ENCODE results near the gene CALR. TPM values are rescaled to one million over a fixed set of nuclear protein-coding genes. Genes with fewer than 3 reads are reported as not detected.
"Not testable (repeated sequence)": the region's sequence is repeated elsewhere in the genome, so short reads cannot be mapped to it uniquely, and the experiment has no call there.

Gene CALR
- total and polyA plus RNA-seq, 7 donors = 124 to 273 (median 170) TPM

GRCh38 chr19:12970070-12970820 lies 31.8 kb downstream of the CALR start:
- 85 to 91% (median 89%) methylated on average over 7 of the region's 7 CpGs for WGBS, 3 donors
- H3K27ac ChIP-seq = no peak overlapping the region
- H3K36me3 ChIP-seq (ENCODE audit: insufficient read depth in 1 of 2, low read depth in 1 of 2) = no peaks in the 10 kb centered on the region
- no peaks in the 10 kb centered on the region for H3K27me3 ChIP-seq (ENCODE audit: insufficient read depth in 3 of 3, low read length in 2 of 3)
- H3K9me3 ChIP-seq = no peaks in the 10 kb centered on the region
- no peak for TF ChIP-seq CTCF (IDR thresholded peaks at IDR 0.05)
- H3K4me1 ChIP-seq = no peaks in the 10 kb centered on the region
- no peak for ATAC-seq
- intact Hi-C loops (cut with DNase I) = no loop called here
- DNase-seq = no peak
- no peak overlapping the region for H3K4me3 ChIP-seq

- no peaks in the 10 kb centered on the region for H3K36me3 ChIP-seq (ENCODE audit: insufficient read depth in 1 of 2, low read depth in 1 of 2)
- H3K4me1 ChIP-seq = no peaks in the 10 kb centered on the region
- no peak for TF ChIP-seq CTCF (IDR thresholded peaks at IDR 0.05)
- H3K9me3 ChIP-seq = no peaks in the 10 kb centered on the region
- DNase-seq = no peak
- intact Hi-C loops (cut with DNase I) = no loop called here
- WGBS, 3 donors = 84 to 88% (median 85%) methylated on average over 16 of the region's 16 CpGs
- no peaks in the 10 kb centered on the region for H3K27me3 ChIP-seq (ENCODE audit: insufficient read depth in 3 of 3, low read length in 2 of 3)
- H3K4me3 ChIP-seq = no peak overlapping the region
- ATAC-seq = no peak
- no peak overlapping the region for H3K27ac ChIP-seq
Observed at GRCh38 chr19:12973236-12973635, 34.8 kb downstream of the CALR start.

GRCh38 chr19:12974301-12975220 lies 36.2 kb downstream of the CALR start:
- H3K27ac ChIP-seq = no peak overlapping the region
- no peak for ATAC-seq
- intact Hi-C loops (cut with DNase I) = loop anchor here in 1 of 2 donors (5.0 kb wide), 1 partner anchor 618 kb away; no protein-coding TSS in a partner anchor
- no peak for DNase-seq
- no peaks in the 10 kb centered on the region for H3K4me1 ChIP-seq
- H3K27me3 ChIP-seq (ENCODE audit: insufficient read depth in 3 of 3, low read length in 2 of 3) = no peaks in the 10 kb centered on the region
- 52 to 72% (median 53%) methylated on average over 17 to 19 of the region's 19 CpGs for WGBS, 3 donors
- no peak overlapping the region for H3K4me3 ChIP-seq
- no peaks in the 10 kb centered on the region for H3K9me3 ChIP-seq
- H3K36me3 ChIP-seq (ENCODE audit: insufficient read depth in 1 of 2, low read depth in 1 of 2) = no peaks in the 10 kb centered on the region
- no peak for TF ChIP-seq CTCF (IDR thresholded peaks at IDR 0.05)

GRCh38 chr19:12975221-12975741 lies 36.9 kb downstream of the CALR start:
- Histone ChIP-seq H3K27ac (no peak overlapping the region), H3K4me3 (no peak overlapping the region), H3K27me3 (ENCODE audit: insufficient read depth in 3 of 3, low read length in 2 of 3) (no peaks in the 10 kb centered on the region), H3K36me3 (ENCODE audit: insufficient read depth in 1 of 2, low read depth in 1 of 2) (no peaks in the 10 kb centered on the region), H3K9me3 (no peaks in the 10 kb centered on the region), H3K4me1 (no peaks in the 10 kb centered on the region)
- TF ChIP-seq CTCF (IDR thresholded peaks at IDR 0.05) = no peak
- ATAC-seq = no peak
- intact Hi-C loops (cut with DNase I) = loop anchor here in 1 of 2 donors (5.0 kb wide), 1 partner anchor 617 kb away; no protein-coding TSS in a partner anchor
- 41 to 51% (median 42%) methylated on average over 14 to 17 of the region's 17 CpGs for WGBS, 3 donors
- DNase-seq = no peak

GRCh38 chr19:12976109-12976508 lies 37.7 kb downstream of the CALR start:
- not testable (repeated sequence) for ATAC-seq; H3K9me3 ChIP-seq; DNase-seq; H3K27ac ChIP-seq; H3K36me3 ChIP-seq (ENCODE audit: insufficient read depth in 1 of 2, low read depth in 1 of 2); H3K4me1 ChIP-seq; H3K4me3 ChIP-seq; H3K27me3 ChIP-seq (ENCODE audit: insufficient read depth in 3 of 3, low read length in 2 of 3)
- intact Hi-C loops (cut with DNase I) = loop anchor here in 1 of 2 donors (5.0 kb wide), 1 partner anchor 616 kb away; no protein-coding TSS in a partner anchor
- WGBS, 3 donors = 87 to 95% (median 89%) methylated on average over 7 of the region's 7 CpGs
